HG03196 (cell line): Measurements from ENCODE around the gene MDFI.
A peak's percentile ranks its signal among the peaks of the same experiment; 100 is the strongest.

Source experiments
- ATAC-seq: cut with Tn5 transposase; IDR thresholded peaks from one replicate; pipeline ENCODE4 v1.9.1; 2021; ENCODE audit not compliant: unreplicated experiment

Gene MDFI

DNA sequence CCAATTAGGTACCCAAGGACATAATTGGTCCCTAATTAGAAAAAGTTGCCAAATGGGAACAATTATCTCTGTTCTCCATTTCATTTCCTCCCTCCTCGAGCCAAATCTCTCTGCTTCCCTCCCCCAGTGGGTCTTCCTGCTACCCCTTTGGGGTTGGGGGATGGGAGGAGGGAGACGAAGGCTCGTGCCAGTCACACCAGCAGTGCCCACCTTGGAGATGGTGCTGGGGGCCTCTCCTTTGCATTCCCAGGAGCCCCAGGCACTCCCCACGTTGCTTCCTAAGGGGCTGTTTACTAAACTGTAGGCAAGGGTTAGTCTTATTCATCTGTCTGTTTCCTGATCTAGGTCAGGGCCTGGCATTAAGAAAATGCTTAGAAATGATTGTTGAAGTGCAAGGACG lies 33.1 kb downstream of the MDFI start:
- no peak for ATAC-seq

DNA sequence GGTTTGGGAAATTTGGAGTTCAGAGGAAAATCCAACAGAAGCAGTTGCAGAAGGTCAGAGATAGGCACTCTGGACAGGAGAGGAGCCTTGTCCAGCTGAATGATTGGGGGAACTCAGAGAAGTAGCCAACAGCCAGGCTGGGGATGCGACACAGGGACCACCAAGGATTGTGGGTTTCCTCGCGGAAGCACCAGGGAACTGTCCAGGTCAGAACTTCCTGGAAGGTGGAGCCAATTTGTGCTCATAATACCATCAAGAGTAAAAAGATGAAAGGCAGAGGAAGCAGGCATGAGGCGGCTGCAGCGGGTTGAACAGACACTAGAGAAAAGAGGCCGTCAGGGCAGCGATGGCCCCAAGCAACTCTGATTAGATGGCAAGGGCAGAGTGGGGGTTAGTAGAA lies 33.7 kb downstream of the MDFI start:
- no peak for ATAC-seq

DNA sequence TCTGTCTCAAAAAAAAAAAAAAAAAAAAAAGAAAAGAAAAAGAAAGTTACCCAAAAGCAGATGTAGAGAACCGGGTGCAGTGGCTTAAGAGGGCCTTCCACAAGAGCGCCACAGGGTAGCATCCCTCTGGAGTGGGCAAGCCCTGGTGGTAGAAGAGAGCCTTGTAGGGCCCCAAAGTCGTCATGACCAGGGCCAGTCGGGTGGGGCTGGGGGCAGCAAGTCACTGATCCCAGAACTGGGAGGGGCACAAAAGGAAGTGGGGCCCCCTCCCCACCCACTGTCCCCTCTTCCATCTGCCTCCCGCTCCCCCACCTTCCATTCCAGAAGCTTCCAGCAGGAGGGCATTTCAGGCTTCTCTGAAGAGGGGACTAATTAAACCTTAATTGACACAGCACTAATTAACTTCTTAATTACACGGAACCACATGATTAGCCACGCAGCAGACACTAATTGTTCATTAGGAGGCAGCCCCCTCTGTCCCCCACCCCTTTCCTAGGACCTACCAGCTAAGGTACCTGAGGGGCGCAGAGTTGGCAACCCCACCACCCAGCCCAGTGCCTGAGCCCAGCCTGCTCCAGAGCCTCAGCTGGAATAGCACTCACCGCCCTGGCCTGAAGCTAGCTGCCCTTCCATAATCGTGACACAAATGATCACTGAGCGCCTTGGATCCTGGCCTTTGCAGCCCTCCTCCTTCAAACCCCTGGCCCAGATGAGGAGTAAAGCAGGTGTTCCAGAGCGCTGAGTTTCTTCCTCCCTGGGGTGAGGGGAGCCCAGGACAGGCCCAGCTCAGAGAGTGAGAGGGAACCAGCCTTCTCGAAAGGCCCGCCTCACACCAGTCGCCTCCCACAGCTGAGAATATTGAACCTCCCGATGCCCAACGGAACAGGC lies 34.8 kb downstream of the MDFI start:
- no peak for ATAC-seq

DNA sequence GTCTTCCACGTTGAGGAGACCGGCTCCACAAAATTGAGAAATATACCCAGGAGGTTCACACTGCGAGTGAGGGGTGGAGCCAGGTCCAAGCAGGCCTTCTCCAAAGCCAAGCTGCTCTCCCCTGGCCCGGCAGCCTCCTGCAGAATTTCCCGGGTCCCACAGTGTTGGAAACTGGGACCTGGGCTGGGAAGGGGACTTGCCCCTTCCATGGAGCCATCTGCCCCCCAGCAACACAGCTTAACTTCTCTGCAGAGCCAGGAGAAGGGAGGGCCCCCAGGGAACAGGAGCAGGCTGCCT lies 35.4 kb downstream of the MDFI start:
- ATAC-seq = no peak

DNA sequence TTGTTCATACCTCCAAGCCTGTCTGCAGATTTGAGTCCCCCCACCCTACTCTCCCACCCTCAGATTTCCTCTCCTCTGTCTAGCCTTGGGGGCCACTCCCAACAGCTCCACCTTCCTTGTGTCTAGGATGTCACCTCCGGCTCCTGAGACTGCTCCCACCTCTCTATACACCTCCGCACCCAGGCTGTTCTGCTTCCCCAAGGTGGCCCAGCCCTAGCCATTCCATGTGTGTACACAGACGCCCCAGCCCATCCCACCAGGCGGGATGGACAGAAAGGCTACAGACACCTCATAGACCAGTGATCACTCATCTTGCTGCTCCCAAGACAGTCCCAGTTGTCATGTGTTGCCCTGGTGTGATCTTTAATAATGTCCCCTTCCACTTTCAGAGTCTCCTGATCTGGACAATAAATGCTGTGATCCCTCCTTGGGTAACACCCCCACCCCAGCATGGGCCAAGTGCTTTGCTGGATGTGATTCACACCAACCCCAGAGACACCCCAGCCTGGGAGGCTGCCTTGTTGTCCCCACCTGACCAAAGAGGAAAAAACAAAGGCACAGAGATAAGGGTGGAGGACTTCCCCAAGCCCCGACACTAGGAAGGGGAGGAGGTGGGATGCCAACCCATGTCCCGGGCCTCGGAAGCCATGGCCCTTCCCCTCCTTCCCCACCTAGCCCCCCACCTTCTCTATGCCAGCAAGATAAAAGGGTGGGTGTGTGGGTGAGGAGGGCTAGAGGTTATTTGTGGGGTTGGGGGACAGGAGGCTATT lies 36.1 kb downstream of the MDFI start:
- no peak for ATAC-seq

DNA sequence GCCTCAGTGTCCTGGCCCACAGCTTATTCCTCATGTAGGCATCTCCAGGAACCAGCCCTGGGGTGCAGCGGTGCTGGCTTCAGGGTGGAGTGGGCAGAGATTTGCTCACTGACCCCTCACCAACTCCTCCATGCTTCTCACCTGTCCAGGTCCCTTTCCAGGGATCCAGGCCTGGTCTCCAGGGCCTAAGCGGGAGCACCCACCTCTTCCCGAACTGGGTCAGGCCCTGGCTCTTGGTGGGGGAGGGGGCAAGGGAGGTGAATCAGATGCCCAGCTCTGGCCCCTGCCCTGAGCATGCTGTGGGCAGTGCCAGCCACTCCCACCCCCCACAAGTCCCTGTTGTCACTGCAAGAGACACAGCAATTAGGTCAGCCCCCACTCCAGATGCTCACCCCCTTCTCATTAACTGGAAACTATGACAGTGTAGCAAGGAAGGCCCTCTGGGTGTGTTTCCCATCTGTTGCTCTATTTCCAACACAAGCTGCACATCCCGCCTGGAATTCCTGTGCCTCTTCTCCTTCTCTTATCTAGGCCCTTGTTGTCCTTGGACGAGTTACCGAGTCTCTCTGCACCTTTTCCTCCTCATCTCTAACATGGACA lies 37.0 kb downstream of the MDFI start:
- no peak for ATAC-seq

DNA sequence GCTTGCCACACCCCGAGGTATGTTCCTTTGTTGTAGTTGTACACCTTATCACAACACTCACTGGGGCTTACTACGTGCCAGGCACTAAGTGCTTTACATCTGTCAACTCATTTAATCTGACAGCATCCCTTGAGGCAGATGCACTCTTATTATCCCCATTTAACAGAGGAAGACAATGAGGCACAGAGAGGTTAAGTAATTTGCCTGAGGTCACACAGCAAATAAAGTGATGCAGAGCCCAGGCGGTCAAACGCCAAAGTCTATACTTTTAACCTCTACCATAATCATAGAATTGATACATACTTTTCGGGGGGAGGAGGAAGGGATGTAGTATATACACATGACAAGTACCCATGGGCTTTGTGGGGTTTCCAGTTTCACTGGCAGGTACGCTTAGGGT lies 37.7 kb downstream of the MDFI start:
- ATAC-seq = no peak

DNA sequence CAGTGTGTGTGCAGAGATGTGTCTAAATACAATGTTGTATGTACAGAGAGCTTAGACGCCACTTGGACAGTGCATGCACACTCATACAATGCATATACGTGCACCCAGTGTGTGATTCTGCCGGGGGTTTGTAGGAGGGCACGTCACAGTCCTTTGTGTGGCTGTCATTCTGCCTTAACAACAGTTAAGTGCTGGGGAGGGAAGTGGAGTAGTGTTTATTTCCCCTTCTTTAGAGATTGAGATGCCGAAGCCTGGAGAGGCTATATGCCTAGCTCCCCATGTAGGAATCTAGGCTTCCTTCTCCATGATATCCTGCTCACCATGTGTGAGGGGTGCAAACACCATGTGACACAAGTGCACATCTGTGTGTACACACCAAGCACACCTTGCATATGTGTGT lies 38.2 kb downstream of the MDFI start:
- no peak for ATAC-seq

DNA sequence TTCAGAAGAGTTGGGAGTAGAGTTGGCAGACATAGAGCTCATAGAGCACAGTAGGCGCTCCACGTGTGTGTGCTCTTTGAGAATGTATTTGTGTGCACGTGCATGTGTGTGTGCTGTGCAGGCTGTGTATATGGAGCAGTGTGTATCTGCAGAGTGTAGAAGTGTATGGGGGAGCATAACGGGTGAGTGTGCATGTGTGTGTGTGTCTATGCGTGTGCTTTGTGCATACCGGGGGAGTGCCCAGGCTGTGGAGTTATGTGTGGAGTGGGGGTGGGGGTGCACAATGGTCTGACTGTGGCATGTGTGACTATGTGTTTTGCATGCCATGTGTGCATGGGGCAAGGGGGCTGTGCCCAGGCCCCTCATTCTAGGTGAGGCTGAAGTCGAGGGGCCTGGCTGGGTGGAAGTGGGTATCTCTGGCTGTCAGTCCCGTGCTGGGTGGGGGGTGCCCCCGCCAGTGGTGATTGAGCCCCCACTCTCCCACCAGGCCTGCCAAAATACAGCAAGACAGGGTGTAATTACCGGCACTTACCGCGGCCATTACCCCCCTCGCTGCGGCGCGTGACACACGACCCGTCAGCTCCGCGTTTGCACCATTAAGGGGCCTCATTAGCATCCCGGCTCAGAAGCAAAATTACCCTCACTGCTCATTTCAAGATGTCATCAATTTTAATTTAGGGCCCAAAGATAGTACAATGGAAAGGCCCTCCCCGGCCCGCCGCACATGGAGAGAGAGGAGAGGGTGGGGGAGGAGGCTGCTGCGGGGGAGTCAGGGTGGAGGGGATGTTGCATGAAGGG lies 39.1 kb downstream of the MDFI start:
- ATAC-seq = no peak

DNA sequence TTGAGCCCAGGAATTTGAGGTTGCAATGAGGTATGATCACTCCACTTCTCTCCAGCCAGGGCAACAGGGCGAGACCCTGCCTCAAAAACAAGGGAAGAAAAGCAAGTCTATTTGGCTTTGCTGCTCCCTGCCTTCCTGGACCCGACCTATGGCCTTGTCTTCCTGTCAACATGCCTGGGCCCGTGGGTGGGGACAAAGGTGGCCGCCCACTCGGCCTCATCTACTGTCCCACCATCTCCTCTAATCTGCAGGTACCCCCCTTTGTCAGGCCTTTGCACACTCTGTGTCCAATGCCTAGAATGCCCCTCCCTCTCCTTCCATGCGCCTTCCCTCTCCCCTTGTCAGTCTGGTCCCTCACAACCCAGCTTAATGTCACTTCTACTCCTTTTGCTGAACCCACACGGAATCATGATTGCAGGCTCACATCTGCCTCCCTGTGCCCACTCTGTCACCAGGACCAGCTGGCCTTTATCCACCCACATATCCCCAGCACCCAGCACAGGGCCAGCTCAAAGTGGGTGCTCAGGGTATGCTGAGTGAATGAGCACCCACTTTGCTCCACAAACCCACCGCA lies 40.3 kb downstream of the MDFI start:
- no peak for ATAC-seq

DNA sequence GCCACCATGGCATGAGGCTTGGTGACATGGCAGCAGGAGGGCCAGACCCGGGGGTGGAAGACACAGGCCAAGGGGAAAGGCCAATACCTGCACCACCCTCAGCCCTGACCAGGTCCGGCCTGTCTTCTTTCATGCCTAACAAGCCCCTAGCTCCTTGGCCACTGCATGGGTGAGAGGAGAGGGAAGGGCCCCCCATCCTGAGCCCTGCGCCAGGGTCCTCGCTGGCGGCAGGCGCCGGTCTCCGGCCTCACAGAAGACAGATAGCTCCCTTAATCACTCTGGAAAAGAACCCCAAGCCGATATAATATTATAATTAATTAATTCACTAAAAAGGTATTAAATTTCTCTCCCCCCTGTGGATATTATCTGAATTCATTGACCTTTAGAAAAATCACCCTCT lies 41.4 kb downstream of the MDFI start:
- no peak for ATAC-seq

DNA sequence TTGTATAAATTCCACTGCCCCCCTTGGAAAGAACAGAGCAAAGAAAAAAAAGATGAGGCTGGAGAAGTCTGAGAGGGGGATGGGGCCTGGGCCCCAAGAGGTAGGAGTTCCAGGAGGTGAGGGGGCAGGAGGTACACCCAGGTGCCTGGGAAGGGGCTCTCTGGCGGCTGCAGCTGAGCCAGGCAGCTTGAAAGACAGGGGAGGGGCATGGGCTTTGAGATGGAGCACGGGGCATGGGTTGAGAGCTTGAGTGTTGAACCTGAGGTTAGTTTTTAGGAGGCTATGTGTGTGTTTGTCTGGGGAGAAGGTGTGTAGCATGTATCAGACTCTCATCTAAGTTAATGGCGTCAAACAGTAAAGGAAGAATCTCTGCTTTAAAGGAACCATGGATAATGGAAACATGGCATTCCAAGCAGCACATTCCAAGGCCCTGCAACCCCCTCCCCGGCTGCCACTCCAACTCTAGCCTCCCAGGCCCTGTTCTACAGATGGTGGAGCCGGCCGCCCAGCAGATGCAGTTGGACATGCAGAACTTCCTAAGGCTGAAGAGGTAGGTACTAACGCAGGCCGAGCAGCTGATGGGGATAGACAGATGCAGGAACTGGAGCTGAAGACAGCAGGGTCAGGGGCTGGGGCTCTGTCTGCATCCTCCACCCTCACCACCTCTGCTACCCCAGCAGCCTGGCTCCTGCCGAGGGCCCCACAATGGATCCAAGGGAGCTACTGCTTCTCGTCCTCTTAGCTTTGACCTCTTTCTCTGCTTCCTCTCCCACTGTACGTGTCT lies 42.1 kb downstream of the MDFI start:
- no peak for ATAC-seq

DNA sequence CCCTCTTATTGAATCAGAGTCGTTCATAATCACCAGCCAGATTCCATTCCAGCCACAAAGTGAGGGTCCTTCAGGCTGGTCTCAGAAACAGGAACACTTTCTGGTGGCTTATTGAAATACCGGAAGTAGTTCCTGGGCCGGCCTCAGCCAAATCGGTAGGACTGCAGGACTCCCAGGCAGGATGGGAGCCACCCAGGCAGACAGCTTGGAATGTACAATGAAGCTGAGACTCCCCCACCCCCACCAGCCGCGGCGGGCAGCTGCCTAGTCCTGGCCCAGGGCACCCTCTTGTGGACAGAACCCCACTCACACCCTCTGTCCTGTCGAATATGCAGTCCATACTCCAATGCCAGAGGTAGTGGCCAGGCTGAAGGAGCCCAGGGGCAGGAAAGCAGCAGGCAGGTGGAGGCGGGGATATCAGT lies 43.8 kb downstream of the MDFI start:
- ATAC-seq = peak; percentile 63

DNA sequence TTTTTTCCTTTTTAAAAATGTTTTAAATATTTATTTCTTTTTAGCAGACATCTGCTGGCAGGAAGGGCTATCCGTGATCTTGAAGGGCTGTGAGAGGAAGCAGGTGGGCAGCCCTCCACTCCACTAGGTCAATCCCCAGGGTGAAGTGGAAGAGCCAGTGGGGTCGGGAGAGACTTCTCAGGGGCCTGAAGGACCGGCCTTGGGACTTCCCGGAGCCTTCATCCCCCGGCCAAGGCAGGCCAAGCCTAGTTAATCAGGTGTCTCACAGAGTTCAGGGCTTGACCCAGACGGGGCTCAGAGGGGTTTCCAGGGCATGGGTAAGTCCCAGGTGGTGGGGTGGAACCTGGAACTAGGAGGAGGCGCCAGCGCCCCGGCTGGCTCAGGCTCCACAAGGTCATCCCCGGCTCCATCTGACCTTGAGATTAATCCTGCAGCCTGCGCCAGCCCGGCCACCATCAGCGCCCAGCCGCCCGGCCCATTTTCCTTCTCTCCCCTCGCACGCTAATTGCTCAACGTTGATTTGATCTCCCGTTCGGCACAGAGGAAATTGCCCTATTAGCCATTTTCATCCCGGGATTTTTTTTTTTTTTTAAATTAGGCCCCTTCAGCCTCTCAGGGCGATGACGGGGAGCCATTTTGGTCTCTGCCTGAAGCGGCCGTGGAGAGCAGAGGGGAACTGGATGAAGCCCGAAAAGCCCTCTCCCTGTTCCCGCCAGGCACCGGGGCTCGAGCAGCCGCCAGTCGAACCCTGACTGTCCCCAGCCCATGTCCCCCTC lies 44.4 kb downstream of the MDFI start:
- no peak for ATAC-seq

DNA sequence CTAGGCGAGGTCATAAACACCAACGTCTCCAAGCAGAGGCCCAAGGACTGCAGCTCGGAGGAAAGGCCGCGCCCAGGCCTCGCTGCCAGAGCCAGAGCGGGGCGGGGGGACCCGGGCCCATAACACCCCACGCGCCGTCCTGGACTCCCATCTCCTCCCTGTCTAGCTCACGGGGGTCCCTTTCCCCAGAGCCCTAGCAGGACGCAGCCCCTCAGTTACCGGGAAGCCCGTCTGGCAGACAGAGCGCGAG lies 44.9 kb downstream of the MDFI start:
- no peak for ATAC-seq

DNA sequence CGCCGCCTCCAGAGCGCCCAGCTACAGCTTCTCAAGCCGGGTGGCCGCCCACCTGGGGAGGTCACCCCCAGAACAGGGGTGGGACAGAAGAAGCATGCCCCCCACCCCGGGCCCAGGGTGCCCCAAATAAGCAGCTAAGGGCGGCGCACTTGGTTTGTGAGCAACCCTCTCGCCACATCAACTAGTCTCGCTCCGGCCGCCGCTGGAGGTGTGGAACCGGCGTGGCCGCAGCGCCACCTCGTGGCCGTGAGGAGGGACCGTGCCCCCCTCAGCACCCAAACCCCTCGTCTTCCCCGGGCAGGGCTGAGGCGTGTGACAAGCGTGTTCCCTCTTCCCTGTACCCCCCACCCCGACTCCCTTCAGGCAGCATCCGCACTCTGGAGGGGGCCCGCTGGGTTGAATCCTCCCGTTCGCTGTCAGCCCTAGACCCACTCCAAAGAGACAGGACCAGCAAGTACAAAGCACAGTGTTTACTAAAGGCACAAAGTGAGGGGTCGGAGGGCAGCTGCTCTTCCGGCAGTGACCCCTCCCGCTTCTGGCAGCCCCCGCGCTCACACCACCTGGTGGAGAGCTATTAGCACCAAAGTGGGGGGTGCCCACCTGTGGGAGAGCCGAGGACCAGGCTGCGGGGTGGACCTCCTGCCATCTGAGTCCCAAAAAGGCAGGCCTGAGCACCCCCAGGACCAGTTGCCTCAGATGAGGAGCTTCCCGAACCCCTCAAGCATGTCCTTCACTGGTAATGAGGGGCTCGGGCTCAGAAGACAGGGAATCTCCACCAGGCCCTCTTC lies 45.4 kb downstream of the MDFI start:
- peak; percentile 51 for ATAC-seq

DNA sequence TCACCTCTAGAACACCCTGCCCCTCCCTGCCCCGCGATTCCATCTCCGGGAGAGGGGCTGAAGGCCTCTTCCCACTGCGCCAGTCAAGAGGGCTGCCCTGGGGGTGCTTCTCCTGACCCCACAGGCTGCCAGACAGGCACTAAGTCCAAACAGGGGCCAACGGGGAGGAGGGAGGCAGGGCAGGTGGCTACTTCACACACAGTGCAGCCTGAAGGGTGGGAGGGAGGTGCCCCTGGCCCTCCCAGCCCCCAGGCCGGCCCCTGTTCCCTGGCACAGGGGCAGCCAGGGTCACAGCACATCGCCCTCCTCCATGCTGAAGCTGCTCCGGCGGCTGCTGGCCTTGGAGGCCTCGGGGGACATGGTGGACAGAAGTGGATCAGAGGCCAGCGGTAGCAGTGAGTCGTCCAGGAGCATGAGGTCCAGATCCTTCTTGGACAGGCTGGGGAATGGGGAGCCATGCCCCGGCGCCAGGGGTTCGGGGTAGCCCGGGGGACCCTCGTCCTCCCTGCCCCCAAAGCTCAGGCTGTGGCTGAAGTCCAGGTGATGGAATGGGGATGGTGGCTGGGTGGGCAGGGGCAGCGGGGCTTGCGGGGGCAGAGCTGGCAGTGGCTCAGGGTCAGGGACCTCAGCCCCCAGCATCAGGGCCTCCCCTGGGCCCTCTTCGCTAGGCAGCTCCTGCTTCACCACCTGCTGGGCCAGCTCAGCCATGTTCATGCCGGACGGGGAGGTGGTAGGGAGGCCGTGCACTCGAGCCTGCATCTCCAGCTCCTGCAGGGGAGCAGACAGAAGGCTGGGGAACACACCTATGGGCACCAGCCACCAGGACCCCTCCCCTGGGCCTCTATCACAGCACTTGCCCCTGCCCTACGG lies 46.3 kb downstream of the MDFI start:
- ATAC-seq = no peak
